GF-D8 (cell line): Measurements from ENCODE around the gene SLC25A18.

Source experiments
- DNase-seq: peaks from one replicate; lab custom pipeline; 2025; lab: John Stamatoyannopoulos, UW

Gene SLC25A18

DNA sequence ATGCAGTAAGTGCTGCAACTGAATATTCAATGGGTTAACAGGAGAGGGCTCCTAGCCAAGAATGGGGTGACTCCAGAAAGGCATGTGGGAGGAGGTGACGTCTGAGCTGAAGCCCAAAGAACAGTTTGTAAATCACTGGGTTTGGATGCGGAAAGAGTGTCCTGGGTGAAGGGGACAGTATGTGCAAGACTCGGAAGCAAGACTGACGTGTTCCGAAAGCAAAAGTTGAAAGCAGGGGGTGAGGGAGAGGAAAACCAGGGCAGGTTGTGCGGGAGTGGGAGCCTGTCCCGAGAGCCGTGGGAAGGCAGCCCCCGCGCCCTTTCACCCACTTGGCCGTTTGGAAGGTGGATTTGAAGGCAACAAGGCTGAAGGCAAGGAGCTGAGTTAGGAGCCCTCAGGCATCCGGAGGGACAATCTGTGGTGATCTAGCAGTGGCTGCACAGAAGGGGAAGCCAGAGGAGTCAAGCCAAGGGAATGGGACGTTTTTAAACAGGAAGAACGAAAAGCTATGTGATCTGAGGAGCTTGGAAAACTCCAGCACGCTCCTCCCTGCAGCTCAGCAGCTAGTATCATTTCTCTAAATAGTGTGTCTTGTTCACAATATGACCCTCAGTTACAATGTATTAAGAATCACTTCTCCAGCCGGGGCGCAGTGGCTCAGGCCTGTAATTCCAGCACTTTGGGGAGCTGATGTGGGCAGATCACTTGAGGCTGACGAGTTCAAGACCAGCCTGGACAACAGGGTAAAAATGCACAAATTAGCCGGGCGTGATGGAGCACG is 7.7 kb downstream of the SLC25A18 start:
- no peak for DNase-seq

DNA sequence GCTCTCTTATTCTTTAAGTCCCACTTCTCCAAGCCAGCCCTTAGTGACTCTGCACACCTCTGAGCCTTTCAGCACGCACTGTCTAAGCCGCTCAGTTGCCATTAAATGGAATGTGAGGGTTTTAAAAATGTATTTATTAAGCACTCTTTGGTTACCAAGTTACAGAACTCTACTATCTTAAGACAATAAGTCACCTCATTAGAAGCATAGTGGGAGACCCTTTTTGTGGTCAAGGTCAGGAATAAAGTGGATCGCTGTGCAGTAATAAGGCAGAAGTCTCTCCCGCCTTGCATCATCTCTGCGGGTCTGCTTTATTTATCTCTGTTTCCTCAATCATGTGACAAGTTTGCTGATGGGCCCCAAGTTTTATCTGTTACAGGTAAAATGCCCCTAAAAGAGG is 11.9 kb downstream of the SLC25A18 start:
- DNase-seq = no peak

DNA sequence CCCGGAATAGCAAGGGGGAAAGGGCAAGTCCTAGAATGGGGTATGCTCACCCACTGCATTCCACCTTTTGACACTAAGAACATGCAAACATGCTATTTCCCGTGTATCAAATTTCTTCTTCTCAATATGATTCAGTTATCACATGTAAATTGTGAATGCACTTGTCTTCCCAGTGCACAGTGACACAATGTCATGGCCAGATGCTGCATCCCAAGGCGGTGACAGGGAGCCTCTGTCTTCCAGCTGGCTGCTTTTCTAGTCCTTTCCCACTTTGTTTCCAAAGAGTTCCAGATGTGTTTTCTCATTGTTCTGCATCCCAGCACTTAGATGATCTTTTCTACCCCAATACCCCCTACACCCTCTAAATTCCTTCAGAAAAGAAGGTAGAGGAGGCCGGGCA is 12.4 kb downstream of the SLC25A18 start:
- no peak for DNase-seq

DNA sequence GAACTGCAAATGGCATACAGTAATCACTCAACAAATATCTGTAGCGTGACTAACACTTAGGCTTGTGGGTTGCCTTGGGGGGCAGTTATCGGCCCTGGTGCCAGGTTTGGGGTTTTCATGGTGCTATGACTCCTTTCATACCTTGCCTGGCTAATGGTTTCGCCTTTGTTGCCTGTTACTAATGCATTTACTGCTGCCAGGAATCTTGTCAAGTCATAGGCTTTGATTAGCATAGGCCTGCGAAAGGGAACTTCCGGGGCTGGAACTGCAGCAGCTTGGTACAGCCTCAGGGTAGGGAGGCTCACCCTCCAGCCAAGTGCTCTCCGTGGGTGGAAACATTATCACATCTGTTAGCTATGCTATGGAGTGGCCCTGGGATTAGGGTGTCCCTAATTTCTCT is 13.2 kb downstream of the SLC25A18 start:
- no peak for DNase-seq

DNA sequence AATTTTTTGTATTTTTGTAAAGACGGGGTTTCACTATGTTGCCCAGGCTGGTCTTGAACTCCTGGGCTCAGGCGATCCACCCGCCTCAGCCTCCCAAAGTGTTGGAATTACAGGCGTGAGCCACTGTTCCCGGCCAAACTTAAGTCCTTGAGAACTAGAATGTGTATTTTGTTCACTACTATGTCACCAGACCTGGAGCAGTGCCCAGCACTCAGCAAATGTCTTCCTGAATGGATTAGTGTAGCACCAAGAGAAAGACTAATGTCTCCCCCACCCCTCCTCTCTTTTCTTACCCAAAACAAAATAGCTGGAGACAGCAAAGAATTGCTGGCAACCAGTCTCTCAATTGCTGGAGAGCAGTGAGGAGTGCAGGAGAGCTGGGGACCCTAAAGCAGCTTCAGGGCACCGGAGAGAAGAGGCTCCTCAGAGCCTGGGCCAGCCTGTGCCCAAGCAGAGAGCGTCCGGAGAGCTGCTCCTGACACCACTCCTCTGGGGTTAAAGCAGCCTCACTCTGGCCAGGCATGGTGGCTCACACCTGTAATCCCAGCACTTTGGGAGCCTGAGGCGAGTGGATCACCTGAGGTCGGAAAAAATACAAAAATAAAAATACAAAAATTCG is 14.9 kb downstream of the SLC25A18 start:
- no peak for DNase-seq

DNA sequence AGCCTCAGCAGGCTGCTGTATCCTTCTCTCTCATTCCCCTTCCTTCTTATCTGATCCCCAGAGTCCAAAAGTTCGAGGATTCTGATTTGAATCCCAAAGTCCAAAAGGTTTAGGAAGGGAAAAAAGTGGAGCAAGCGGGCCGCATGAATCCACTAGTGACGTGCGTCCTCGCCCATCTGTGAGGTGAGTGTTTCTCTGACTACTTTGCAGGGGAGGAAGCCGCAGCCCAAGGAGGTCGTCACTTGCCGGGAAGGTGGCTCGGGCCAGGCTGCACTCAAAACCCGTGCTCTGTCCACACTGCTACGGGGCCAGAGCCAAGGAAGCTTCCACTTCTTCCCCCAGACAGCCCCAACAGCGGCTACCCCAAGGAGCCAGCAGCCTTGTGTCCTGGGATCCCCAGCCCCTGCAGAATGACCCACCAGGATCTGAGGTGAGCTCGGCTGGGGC is 16.3 kb downstream of the SLC25A18 start:
- DNase-seq = no peak

DNA sequence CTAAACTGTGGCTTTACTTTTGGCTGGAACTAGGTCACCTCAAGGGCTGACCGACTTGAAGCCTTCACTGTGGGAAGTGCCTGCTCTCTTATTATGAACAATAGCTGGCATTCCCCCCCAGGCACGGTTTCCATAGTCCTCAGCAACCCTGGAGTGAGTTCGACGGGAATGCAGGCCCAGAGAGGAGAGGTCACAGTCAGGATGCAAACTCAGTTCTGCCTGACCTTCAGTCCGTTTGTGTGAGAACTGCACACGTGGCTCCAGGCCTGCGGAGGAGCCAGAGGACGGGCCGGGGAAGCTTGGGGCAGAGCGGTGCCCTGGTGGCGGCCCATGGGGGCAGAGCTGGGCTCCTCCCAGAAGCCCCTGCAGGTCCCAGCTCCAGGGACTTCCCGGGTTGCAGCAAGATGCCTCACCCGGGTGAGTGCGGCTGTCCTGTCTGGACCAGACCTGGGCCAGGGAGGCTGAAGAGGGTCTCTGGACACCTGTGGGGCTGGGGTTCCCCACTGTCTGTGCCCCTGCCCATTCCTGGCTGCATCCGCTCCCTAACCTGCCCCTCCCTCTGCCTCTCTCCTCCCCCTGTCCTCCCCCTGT is 17.2 kb downstream of the SLC25A18 start:
- DNase-seq = no peak

DNA sequence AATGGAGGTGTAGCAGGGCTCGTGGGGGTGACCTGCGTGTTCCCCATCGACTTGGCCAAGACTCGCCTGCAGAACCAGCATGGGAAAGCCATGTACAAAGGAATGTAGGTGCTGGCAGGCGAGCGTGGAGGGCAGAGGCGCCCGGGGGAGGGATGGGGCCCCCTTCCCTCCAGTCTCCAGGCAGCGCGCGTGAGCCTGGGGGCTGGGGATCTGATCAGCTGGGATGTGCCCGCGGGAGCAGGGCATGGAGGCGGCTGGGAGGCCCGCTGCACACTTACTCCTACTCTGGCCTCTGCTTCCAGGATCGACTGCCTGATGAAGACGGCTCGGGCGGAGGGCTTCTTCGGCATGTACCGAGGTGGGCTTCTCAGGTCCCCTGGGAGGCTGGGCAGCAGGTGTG is 17.8 kb downstream of the SLC25A18 start:
- DNase-seq = no peak

DNA sequence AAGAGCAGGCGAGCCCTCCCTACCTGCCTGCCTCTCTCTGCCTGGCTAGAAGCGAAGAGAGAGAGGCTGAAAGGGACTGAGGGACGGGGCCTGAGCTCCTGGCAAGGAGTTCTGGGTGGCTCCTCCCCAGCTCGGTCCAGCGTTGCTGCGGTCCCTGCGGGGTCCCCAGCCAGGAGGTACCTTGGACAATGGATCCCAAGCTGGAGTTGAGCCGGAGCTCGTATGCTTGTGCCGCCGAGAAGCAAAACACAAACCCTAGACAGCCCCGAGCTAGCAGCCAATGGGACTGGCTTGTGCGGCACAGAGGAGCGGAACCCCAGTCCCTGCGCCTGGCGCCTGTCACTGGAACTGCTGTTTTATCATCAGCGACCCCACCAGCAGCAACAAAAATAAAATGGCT is 18.3 kb downstream of the SLC25A18 start:
- DNase-seq = no peak

DNA sequence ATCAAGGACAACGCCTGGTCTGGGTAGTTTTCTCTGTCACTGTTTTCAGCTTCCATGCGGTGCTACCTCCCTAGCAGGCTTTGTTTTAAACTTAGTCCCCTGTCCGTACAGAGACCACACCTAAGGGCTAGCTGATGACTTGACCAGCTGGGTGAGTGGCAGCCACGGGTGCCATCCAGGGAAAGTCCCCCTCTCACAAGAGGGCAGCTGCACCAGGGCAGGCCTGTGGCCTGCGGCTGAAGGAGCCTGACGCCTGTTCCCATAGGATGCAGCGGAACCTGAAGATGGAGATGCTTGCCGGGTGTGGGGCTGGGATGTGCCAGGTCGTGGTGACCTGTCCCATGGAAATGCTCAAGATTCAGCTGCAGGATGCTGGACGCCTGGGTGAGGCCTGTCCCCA is 19.9 kb downstream of the SLC25A18 start:
- DNase-seq = no peak

DNA sequence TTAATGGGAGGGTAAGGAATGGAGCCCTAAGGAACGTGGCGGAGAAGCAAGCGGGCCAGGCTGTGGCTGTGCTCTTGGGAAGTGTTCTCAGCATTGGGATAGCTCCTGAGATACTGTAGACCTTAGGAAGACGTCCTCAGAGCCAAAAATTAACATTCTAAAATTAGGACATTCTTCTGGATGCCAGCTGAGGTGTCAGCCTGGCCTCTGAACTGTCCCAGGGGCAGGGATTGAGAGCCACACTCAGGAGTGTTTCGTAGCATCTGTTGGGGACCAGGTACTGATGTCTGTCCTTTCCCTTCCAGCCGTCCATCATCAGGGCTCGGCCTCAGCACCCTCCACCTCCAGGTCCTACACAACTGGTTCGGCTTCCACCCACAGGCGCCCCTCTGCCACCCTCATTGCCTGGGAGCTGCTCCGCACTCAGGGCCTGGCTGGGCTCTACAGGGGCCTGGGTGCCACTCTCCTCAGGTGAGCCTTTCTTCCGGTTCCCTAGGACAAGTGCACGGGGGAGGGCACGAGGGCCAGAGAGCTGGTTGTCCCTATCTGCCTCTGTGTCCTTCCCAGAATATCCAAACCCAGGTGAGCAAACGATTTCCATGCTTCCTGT is 23.6 kb downstream of the SLC25A18 start:
- DNase-seq = no peak

DNA sequence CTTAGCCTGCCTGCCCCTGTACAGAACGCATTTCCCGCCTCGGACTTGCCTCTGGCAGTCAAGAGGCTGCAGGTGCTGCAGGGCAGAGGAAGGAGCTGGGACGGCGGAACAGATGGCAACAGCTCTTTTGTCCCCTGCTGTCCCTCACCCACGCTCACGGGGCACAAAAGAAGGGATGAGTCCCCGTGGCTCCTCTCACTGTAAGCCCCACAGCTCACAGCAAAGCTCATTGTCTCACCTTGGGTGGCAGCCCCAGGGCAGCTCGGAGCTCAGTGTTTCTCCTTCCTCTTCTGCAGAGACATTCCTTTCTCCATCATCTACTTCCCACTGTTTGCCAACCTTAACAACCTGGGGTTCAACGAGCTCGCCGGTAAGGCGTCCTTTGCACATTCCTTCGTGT is 24.3 kb downstream of the SLC25A18 start:
- no peak for DNase-seq

DNA sequence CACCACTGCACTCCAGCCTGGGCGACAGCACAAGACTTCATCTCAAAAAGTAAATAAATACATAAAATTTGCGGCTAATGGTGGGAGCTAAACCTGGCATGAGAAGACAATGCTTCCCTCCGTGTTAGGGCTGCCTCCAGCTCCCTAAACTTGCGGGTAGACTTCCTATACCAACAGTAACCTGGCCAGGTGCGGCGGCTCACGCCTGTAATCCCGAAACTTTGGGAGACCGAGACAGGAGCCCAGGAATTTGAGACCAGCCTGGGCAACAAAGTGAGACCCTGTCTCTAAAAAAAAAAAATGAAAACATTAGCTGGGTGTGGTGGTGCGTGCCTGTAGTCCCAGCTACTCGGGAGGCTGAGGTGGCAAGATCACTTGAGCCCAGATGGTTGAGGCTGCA is 25.3 kb downstream of the SLC25A18 start:
- no peak for DNase-seq

DNA sequence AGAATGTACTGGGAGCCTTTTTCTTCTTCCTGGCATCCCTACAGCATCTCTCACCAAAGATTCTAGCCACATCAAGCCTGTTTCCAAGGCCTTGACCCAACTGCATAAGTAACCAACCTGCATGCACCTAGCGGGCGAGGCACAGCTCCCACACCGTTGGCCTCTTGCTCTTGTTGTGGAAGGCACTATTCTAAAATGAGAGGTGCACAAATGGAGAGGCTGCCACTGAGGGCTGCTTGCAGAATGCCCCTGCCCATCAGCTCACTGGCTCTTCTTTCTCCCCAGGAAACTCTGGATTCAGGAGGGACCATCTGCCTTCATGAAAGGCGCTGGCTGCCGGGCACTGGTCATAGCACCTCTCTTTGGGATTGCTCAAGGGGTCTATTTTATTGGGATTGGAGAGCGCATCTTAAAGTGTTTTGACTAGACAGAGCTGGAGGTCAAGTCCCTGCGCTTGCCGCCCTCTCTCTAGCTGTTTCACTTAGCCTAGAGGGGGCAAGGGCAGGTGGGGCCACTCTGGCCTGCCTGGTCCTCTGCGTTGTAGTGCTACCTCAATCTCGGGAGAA is 26.6 kb downstream of the SLC25A18 start:
- DNase-seq = no peak

DNA sequence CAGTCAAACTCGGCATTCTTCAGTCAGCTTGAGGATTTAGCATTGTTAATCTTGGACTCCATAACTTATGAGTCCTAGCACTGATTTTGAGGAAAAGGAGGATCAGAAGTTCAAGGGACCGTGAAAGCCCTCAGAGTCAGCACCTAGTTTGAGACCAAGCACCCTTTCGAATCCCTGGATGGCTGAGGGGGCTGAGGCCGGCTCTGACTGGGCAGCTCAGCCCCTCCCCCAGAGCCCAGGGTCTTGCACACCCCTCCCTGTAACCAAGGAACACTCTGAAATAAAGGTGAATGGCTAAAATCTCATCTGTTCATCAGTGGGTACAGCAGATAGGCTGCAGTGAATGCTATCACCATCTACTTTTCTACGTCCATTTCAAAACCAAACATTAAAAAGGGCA is 27.3 kb downstream of the SLC25A18 start:
- no peak for DNase-seq

DNA sequence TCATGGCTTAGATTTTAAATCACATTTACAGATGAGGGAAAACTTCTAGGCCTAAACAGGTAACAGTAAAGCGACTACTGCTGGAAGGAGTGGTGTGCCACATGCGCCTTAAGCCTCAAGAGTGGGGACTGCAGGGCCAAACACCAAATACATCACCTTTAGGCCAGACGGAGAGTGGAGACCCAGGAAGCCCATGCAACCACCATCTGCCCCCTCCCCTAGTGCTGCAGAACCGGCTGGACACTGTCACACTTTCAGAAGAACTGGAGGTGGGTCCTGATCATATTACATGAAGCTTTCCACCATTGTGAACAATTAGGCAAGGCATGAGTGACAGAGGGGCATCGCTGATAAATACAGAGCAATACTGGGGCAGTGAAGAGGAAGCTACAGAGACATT is 28.9 kb downstream of the SLC25A18 start:
- DNase-seq = no peak

DNA sequence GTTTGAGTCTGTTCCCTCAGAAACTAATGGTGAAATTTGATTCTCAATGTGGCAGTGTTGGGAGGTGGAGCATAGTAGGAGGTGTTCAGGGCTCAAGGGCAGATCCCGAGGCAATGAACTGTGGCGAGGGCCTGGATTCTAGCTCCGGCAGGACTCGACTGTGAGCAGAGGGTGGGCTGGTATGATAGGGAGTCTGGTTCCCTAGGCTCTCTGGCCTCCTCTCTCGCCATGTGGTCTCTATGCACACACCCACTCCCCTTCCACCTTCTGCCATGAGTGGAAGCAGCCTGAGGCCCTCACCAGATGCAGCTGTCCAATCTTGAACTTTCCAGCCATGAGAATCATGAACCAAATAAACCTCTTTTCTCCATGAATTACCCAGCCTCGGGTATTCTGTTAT is 32.9 kb downstream of the SLC25A18 start:
- no peak for DNase-seq

DNA sequence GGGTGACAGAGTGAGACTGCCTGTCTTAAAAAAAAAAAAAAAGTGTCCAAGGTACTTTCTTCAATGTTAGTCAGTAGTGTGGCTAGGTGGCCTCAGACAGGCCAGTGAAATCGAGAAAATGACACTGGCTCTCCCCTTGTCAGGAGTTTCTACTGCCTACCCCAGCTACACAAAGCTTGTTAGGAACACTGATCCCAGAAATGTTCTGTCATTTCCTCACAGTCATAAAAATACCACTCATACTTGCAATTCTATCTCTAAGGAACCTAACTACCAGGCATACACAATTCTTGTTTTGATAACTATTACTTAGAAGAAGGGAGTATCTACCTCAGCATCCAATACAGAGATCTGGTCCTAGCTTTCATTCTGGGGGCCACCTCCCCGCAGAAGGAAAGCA is 33.9 kb downstream of the SLC25A18 start:
- DNase-seq = no peak

DNA sequence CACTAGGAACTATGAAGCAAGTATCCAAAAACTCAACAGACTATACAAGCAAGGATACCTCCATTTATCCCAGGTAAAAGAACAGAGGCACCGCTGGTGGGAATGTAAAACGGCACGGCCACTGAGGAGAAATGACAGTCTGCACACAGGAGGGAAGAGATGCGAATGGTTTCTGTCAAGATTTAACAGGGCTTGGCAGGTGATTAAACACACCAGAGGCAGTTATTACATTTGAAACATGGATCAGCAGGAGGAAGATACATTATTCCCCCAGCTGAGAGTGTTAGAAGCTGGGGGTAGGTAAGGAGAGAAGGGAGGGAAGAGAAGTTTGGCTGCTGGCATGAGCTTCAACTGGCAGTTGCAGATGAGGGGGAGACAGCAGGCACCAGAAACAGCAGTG is 35.0 kb downstream of the SLC25A18 start:
- DNase-seq = no peak

DNA sequence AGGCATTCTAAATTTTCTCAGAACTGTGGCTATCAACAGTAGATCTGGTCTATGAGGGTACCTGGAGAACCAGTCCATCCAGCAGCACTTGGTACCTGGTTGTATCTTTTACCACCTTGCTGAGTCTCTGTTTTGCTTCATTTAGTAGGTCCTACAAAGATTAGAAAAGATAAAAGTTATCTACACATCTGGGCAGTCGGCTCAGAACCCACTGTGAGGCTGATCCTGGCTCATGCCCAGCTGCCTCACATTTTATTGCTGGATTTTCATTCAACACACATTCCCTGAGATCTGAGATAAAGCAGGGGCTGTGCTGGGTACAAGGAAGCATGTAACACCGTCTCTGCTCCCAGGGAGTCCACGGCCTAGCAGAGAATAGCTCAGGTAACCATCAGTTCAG is 37.7 kb downstream of the SLC25A18 start:
- DNase-seq = no peak

DNA sequence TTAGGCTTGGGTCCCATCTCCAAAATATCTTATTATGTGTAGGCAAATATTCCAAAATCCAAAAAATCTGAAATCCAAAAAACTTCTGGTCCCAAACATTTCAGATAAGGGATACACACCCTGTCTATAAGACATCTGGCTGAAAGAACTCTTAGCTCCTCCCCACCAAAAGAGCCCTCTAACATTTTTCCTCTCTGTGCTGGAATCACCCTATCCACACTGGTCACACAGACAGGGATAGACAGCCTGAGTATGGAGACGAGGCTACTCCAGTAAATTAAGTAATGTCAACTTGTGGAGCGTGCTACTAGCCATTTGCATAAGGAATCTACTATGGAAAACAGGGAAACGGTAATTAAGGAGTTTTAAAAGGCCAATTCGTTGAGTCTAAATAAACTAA is 40.4 kb downstream of the SLC25A18 start:
- DNase-seq = no peak

DNA sequence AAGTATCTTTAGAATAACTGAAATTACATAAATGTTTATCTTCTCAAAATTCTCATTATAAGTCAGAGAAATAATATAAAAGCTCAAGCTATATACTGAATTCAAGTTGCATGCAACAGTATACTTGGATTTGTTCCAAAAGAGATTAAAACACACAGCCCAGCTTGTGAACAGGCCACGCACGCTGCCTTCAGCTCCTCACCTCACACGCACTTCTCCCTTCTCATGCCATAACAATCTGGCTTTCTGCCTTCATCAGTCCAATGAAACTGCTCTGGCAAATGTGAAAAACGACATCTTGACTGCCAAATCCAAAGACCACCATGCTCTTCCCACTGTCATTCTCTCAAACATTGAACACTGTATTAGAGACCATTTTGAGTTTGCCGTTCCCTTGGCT is 43.2 kb downstream of the SLC25A18 start:
- no peak for DNase-seq
